ENCODE results near the gene GSTO2. TPM values are rescaled to one million over a fixed set of nuclear protein-coding genes. Genes with fewer than 3 reads are reported as not detected.

GSTO2 gene
- total and polyA plus RNA-seq, 2 of the 4 experiments (the other 2 are of a cell fraction): 1.4 to 2.3 TPM

GRCh38 chr10:104314591-104315485 is 45.9 kb downstream of the GSTO2 start (continued):
- no peak for TF ChIP-seq CHD1 (IDR thresholded peaks at IDR 0.05; ENCODE audit: low read depth, low read length)

- Histone ChIP-seq H3K27ac (ENCODE audit: insufficient read depth, low read length) (no peak overlapping the region), H3K9ac (ENCODE audit: low read depth, low read length) (no peak overlapping the region), H3K9me3 (ENCODE audit: control insufficient read depth, insufficient read depth, low read length) (no peaks in the 10 kb centered on the region), H4K5ac (ENCODE audit: low read depth, low read length) (no peak overlapping the region), H4K8ac (ENCODE audit: low read depth in 2 of 2, low read length in 2 of 2) (no peak overlapping the region), H2BK20ac (ENCODE audit: low read depth, low read length) (no peak overlapping the region), H4K20me1 (ENCODE audit: insufficient read depth, low read length) (peaks cover 86% of the 10 kb centered on the region), H2AK9ac (replicated peaks; ENCODE audit: low read depth, low read length, poor library complexity) (no peak overlapping the region), H3K4me1 (ENCODE audit: control insufficient read depth, insufficient read depth, low read length) (peaks cover 38% of the 10 kb centered on the region), H2BK15ac (ENCODE audit: low read depth, low read length) (no peak overlapping the region), H3K4me2 (ENCODE audit: low read depth, low read length) (no peak overlapping the region), H2BK120ac (ENCODE audit: low read depth, low read length) (no peak overlapping the region), H3K18ac (ENCODE audit: low read depth, low read length) (no peak overlapping the region), H2AK5ac (ENCODE audit: low read depth, low read length) (no peak overlapping the region), H2AFZ (replicated peaks; ENCODE audit: low read length, poor library complexity) (no peak overlapping the region), H3K9me1 (ENCODE audit: insufficient read depth, low read length) (peaks cover 53% of the 10 kb centered on the region), H3K14ac (replicated peaks; ENCODE audit: low read depth, low read length) (no peak overlapping the region), H3K79me1 (ENCODE audit: low read depth in 1 of 2, low read length in 2 of 2) (peaks cover 26 to 97% of the 10 kb centered on the region in 2 experiments), H3K27me3 (ENCODE audit: control insufficient read depth, insufficient read depth, low read length) (no peaks in the 10 kb centered on the region), H3K56ac (ENCODE audit: extremely low read depth, insufficient read depth, low read length) (no peak overlapping the region), H3K4me3 (ENCODE audit: insufficient read depth, low read depth, low read length) (no peak overlapping the region), H3K23ac (ENCODE audit: low read depth, low read length) (no peak overlapping the region), H3K4ac (ENCODE audit: low read depth, low read length) (no peak overlapping the region), H2BK5ac (ENCODE audit: low read depth, low read length, poor library complexity, severe bottlenecking) (no peak overlapping the region), H4K91ac (ENCODE audit: insufficient read depth, low read depth, low read length) (no peak overlapping the region), H3K36me3 (ENCODE audit: control insufficient read depth, insufficient read depth, low read length) (peaks cover 45% of the 10 kb centered on the region)
- 98% methylated on average over 22 of the region's 22 CpGs; no CpG with 5 or more reads in 1 of the 2 experiments for WGBS, 2 experiments (ENCODE audit: extremely low coverage in 2 of 2, insufficient read length in 1 of 2)
- in situ Hi-C loops (cut with MboI; ENCODE audit: low sequenced_read_pairs): no loop called here
- dilution Hi-C loops (cut with HindIII; ENCODE audit: low sequenced_read_pairs, unreplicated experiment): no loop called here
- ChIA-PET CTCF (no interaction called here), POLR2A (ENCODE audit: unreplicated experiment) (interaction anchor here (0.6 kb wide), 1 partner anchor 15 kb away, joined by 3 read pairs; no protein-coding TSS in a partner anchor)
- TF ChIP-seq POLR2A (IDR thresholded peaks at IDR 0.05; ENCODE audit: low read depth, low read length): no peak
- TF ChIP-seq RFX5 (IDR thresholded peaks at IDR 0.05; ENCODE audit: low read depth, low read length): no peak
- TF ChIP-seq MXI1 (IDR thresholded peaks at IDR 0.05; ENCODE audit: borderline replicate concordance, low read depth, low read length): no peak
- TF ChIP-seq ELK1 (IDR thresholded peaks at IDR 0.05; ENCODE audit: borderline replicate concordance, low read depth, low read length): no peak
- TF ChIP-seq SMC3 (IDR thresholded peaks at IDR 0.05; ENCODE audit: low read depth, low read length): no peak
- DNase-seq (no peak), ATAC-seq (ENCODE audit: low read depth) (no peak)
- intact Hi-C loops (cut with micrococcal nuclease): no loop called here
- BruUV-seq (replicated peaks): no TSS peak
These were observed 46.5 kb downstream of the GSTO2 start for GRCh38 chr10:104315486-104315921.

Data from IMR-90 (cell line).